ENCODE results near the gene NTHL1. TPM values are rescaled to one million over a fixed set of nuclear protein-coding genes. Genes with fewer than 3 reads are reported as not detected.

Gene NTHL1
- total RNA-seq, 1 experiment from 2014 or later, result 52.0 TPM

DNA sequence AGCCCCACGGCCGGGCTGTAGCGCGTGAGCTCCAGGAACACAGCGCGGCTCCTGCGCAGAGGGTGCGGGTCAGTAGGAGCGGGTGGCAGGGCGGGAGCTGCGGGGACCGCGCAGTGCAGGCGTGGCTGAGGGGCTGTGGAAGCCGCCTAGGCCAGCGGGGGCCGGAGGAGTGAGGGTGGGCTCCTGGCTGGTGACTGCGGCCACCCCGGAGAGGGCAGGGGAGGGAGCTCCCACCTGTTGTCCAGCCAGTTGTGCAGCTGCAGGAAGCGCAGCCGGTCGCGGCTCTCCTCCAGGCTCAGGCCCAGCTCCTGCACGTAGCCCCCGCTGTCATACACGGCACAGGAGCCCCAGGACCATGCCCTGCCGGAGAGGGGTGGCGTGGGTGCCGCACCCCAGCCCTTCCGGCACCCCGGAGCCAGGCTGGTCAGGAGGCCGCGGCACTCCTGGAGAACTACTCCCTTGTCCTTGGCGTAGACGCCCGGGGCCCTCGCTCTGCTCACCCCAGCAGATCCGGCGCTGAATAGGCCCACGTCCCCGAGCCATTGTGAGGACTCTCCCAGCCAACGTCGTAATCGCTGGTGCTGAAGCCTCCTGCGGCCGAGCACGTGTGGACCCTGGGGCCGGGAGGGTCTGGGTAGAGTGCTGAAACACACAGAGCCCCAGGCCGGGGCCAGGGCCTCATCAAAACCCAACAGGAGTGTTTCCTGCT is 44.1 kb upstream of the NTHL1 start:
- no peak overlapping the region for H3T11ph ChIP-seq (ENCODE audit: low read length)
- no peaks in the 10 kb centered on the region for H3K79me2 ChIP-seq (ENCODE audit: insufficient read depth, low read length)
- H4K8ac ChIP-seq (replicated peaks; ENCODE audit: insufficient read length, low read depth, low read length), result no peak overlapping the region
- H3K18ac ChIP-seq (ENCODE audit: insufficient read length, low read depth, low read length), result no peak overlapping the region
- H3K23me2 ChIP-seq (ENCODE audit: insufficient read length, low read depth, low read length, poor library complexity, severe bottlenecking), result no peaks in the 10 kb centered on the region
- Mint-ChIP-seq H3K27ac (no peak overlapping the region), H3K36me3 (ENCODE audit: insufficient read depth in 1 of 3, low read depth in 3 of 3) (peaks cover 0 to 30% (median 22%) of the 10 kb centered on the region in 3 experiments; a peak in 6 of 7 replicates), H3K9me3 (no peaks in the 10 kb centered on the region), H3K27me3 (ENCODE audit: low read depth) (no peaks in the 10 kb centered on the region), H3K4me3 (peak overlapping the region; percentile 44 to 60; a peak in 4 of 5 replicates), H3K4me1 (no peaks in the 10 kb centered on the region)
- no peaks in the 10 kb centered on the region for H3K27me3 ChIP-seq (ENCODE audit: insufficient read depth, low read length)
- H3K4me1 ChIP-seq (ENCODE audit: insufficient read depth, low read length), result no peaks in the 10 kb centered on the region
- no peaks in the 10 kb centered on the region for H3K9me3 ChIP-seq (ENCODE audit: control insufficient read depth, low read depth, low read length)
- no peak overlapping the region for H2BK12ac ChIP-seq (ENCODE audit: insufficient read length, low read depth, low read length)
- peak overlapping the region; percentile 13 for H3K4me2 ChIP-seq (ENCODE audit: insufficient read depth, insufficient read length, low read length)
- WGBS (ENCODE audit: extremely low coverage, insufficient read length, low lambda C conversion rate), result no CpG with 5 or more reads among the region's 49 CpGs
- H3K14ac ChIP-seq (ENCODE audit: insufficient read depth, low read length), result peak overlapping the region; percentile 9; the same call in 1 of the 2 replicates
- no peak overlapping the region for H2BK20ac ChIP-seq (ENCODE audit: low read depth, low read length, poor library complexity, severe bottlenecking)
- H2BK15ac ChIP-seq (ENCODE audit: low read depth, low read length), result no peak overlapping the region
- no peak overlapping the region for H2BK5ac ChIP-seq (ENCODE audit: insufficient read length, low read length)
- DNase-seq, result peak; percentile 50
- no peak overlapping the region for H3K9ac ChIP-seq (ENCODE audit: extremely low read depth, insufficient read length, low read length)
- H3K79me1 ChIP-seq (ENCODE audit: insufficient read depth, low read depth, low read length, poor library complexity, severe bottlenecking), result no peaks in the 10 kb centered on the region
- no peak overlapping the region for H4K5ac ChIP-seq (ENCODE audit: insufficient read length, low read depth, low read length)
- H3K27ac ChIP-seq (ENCODE audit: insufficient read length, low read depth, low read length), result no peak overlapping the region
- H4K20me1 ChIP-seq (ENCODE audit: control insufficient read depth, insufficient read depth, insufficient read length), result no peaks in the 10 kb centered on the region
- no peak overlapping the region for H2BK120ac ChIP-seq (ENCODE audit: low read depth, low read length, poor library complexity, severe bottlenecking)
- H3K23ac ChIP-seq (ENCODE audit: insufficient read length, low read depth, low read length), result no peak overlapping the region
- H3K56ac ChIP-seq (ENCODE audit: insufficient read length, low read depth, low read length), result no peak overlapping the region
- no peak overlapping the region for H4K91ac ChIP-seq (ENCODE audit: insufficient read length, low read depth, low read length)
- TF ChIP-seq, protein P1, sequence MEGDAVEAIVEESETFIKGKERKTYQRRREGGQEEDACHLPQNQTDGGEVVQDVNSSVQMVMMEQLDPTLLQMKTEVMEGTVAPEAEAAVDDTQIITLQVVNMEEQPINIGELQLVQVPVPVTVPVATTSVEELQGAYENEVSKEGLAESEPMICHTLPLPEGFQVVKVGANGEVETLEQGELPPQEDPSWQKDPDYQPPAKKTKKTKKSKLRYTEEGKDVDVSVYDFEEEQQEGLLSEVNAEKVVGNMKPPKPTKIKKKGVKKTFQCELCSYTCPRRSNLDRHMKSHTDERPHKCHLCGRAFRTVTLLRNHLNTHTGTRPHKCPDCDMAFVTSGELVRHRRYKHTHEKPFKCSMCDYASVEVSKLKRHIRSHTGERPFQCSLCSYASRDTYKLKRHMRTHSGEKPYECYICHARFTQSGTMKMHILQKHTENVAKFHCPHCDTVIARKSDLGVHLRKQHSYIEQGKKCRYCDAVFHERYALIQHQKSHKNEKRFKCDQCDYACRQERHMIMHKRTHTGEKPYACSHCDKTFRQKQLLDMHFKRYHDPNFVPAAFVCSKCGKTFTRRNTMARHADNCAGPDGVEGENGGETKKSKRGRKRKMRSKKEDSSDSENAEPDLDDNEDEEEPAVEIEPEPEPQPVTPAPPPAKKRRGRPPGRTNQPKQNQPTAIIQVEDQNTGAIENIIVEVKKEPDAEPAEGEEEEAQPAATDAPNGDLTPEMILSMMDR (conservative IDR thresholded peaks at IDR 0.05), result no peak
- no peak overlapping the region for H2AFZ ChIP-seq (ENCODE audit: low read length)
- no peak overlapping the region for H3K4ac ChIP-seq (ENCODE audit: low read depth, low read length)
- H2AK5ac ChIP-seq (ENCODE audit: insufficient read length, low read length), result no peak overlapping the region
